Measurements from ENCODE around the gene ABCC5.

The ABCC5 gene

DNA sequence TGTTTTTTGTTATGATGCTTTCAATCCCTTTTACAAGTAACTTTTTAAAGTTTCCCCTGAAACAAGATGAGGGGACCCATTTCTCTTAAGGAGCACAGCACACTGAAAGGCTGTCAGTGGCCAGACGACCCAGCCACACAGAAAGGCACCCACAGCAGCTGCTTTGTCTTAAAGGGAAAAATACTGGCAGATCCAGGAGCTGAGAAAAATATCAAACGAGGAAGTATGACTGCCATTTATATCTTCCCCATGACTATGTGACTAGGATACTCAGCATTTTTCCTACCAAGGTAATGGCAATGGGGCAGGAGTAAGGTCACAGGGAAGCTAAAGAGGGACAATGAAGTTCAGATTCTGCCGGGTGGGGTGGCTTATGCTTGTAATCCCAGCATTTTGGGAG lies 15.9 kb downstream of the ABCC5 start:
- CTCF ChIA-PET = interaction anchor here (2.7 kb wide), 1 partner anchor 15 kb away, joined by 8 read pairs; no protein-coding TSS in a partner anchor
- DNase-seq (ENCODE audit: extremely low spot score) = no peak
- TF ChIP-seq, protein P1, sequence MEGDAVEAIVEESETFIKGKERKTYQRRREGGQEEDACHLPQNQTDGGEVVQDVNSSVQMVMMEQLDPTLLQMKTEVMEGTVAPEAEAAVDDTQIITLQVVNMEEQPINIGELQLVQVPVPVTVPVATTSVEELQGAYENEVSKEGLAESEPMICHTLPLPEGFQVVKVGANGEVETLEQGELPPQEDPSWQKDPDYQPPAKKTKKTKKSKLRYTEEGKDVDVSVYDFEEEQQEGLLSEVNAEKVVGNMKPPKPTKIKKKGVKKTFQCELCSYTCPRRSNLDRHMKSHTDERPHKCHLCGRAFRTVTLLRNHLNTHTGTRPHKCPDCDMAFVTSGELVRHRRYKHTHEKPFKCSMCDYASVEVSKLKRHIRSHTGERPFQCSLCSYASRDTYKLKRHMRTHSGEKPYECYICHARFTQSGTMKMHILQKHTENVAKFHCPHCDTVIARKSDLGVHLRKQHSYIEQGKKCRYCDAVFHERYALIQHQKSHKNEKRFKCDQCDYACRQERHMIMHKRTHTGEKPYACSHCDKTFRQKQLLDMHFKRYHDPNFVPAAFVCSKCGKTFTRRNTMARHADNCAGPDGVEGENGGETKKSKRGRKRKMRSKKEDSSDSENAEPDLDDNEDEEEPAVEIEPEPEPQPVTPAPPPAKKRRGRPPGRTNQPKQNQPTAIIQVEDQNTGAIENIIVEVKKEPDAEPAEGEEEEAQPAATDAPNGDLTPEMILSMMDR (IDR thresholded peaks at IDR 0.05; ENCODE audit: control extremely low read depth, extremely low read depth, low read depth, missing control alignments) = no peak
- POLR2A ChIA-PET = no interaction called here

DNA sequence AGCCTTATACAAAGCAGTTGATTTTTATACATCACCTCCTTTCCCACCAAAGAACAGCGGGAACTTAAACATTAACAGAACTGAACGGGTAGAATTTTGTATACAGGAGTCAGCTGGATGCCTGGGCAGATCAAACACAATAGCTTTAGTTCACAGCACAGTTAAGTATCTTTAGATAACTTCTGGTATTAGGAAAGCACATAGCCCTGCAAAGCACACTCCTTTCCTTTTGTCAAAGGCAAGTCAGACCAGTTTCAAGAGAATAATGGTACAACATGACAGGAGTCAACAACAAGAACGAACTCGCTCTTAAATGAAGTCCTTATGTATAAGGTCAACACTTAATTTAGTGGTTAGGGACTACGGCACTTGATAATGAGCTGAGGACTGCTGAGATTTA lies 26.3 kb downstream of the ABCC5 start:
- no peak for DNase-seq (ENCODE audit: extremely low spot score)
- ChIA-PET POLR2A (no interaction called here), CTCF (interaction anchor here (1.1 to 1.5 kb wide), 4 partner anchors 9 to 25 kb away, joined by 3 to 6 read pairs (median 3); no protein-coding TSS in a partner anchor)
- TF ChIP-seq, protein P1 (IDR thresholded peaks at IDR 0.05; ENCODE audit: control extremely low read depth, extremely low read depth, low read depth, missing control alignments) = no peak

DNA sequence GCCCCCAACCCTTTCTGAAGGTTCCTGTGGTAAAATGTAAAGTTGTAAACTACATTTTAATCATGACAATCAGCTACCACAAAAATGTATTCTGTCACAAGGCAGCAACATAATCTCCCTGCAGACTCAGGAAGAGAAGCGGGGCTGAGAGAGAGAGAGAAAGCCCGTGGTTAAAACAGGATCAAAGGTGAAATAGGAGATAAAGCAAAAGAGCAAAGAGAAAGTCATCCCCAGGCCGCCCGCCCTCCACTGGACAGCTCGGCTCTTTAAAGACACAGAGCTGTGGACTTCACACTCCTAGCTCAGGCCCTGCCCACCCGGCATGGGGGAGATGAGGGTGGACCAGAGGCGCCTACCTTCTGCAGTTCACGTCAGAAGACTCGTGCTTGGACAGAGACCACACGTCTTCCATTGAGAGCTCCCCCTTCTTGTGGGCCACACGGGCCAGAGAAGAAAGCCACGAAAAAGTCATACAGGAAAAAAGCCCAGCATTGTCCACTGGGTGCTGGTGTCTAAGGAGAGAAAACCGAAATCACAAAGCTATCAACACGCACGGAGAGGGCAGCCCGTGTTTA lies 29.4 kb downstream of the ABCC5 start:
- POLR2A ChIA-PET = no interaction called here
- CTCF ChIA-PET = interaction anchor here (1.0 to 1.8 kb wide), 3 partner anchors 11 to 30 kb away, joined by 3 to 7 read pairs (median 4); partner anchors contain the start of gene ABCC5
- TF ChIP-seq, protein P1 (IDR thresholded peaks at IDR 0.05; ENCODE audit: control extremely low read depth, extremely low read depth, low read depth, missing control alignments) = no peak
- DNase-seq (ENCODE audit: extremely low spot score) = no peak

DNA sequence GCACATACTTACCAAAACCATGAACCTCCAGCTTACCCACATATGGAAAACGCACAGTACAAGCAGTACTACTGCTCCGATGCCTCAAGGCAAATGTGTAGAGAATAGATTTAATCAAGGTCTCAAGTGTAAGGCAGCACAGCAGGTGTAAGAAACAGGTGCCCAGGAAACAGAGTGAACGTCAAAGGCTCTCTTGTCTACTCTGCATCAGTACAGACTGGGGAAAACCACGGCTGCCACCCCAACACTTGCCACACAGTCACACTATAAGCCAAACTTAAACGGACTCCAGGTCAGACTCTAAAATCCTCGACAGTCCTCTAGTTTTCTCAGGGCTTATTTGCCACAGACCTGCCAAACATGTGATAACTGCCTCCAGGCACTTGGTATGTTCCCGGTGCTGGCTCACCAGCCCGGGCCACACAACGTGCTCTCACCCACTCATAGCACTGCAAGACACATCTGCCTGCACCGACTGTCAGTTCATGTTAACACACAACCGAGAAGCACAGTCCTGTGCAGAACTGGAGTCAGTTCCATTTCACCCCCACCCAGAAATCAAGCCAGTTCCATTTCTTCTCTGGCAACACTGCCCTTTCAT lies 30.6 kb downstream of the ABCC5 start:
- DNase-seq (ENCODE audit: extremely low spot score) = no peak
- TF ChIP-seq, protein P1 (IDR thresholded peaks at IDR 0.05; ENCODE audit: control extremely low read depth, extremely low read depth, low read depth, missing control alignments) = no peak
- POLR2A ChIA-PET = no interaction called here
- CTCF ChIA-PET = interaction anchor here (1.0 to 1.8 kb wide), 4 partner anchors 11 to 31 kb away, joined by 3 to 7 read pairs (median 4); partner anchors contain the start of gene ABCC5

DNA sequence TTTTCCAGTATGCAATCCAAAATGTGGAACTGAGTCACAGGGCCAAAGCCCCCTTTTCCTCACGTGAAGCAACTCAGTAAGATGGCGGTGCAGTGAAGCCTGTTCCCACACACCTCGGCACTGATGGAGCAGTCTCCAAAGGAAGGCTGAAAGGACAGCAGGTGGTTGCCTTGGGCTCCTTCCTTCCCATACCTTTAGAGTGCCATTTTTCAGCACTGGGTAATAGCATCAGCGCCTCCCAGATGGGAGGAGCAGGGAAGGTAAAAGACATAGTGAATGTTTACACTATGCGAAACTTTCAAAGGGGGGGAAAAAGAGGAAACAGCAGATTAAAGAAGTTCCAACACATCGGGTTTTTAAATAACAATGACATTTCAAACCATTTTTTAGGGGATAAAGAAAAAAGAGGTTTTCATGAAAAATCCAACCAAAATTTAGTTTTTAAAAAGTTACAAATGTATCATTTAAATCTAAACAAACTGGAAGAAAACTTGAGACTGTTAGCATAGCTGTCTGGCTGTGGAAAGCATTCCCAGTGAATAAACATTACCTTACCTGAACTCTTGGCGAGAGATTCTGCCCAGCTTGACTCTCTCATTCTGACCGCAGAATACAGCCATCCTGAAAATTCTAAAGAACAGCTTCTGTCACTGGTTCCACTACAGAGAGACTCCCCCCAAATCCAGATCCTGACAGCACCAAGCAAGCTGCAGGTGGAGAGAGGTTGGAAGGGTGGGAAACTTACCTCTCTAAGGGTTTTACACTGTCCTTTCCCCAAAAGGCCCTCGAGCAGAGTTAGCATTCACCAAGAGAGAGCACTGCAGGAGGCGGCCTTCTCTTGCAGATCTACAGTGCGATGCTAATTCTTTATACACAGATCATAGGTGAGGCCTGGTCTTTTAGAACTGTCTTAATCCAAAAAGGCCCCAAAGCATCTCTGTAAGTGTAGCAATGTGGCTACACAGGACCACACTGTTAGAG lies 32.6 kb downstream of the ABCC5 start:
- POLR2A ChIA-PET = no interaction called here
- no peak for DNase-seq (ENCODE audit: extremely low spot score)
- CTCF ChIA-PET = interaction anchor here (1.1 kb wide), 1 partner anchor 33 kb away, joined by 3 read pairs; the partner anchor contains the start of gene ABCC5
- TF ChIP-seq, protein P1 (IDR thresholded peaks at IDR 0.05; ENCODE audit: control extremely low read depth, extremely low read depth, low read depth, missing control alignments) = no peak

DNA sequence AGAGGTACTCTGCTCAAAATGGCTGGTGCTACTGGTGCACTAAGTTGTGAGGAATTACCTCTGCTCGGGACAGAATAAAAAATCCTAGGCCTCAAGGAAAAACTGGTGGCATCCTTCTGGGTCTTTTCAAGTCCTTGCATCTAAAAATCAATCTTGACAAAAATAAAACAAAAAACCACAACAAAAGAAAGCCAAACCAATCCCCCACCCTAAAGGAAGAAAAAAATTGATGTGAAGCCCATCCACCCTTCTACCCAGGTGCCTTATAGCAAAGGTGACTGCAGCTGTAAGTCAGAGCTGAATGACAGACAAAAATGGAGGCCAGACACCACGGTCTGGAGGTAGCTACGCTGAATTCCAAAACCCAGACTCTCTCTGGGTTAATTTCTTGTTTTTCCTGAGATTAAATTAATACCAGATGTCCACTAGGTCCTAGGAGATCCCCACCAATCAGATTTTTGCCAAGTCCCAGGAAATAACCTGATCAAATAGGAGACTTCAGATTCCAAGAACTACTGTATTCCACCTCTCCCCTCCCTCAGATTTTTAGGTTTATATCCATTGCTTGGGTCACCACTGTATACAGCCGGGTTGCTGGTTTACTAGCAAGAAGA lies 33.5 kb downstream of the ABCC5 start:
- TF ChIP-seq, protein P1 (IDR thresholded peaks at IDR 0.05; ENCODE audit: control extremely low read depth, extremely low read depth, low read depth, missing control alignments) = no peak
- ChIA-PET CTCF (no interaction called here), POLR2A (no interaction called here)
- no peak for DNase-seq (ENCODE audit: extremely low spot score)
